ENCODE measurements around the gene KLF1.

DNA sequence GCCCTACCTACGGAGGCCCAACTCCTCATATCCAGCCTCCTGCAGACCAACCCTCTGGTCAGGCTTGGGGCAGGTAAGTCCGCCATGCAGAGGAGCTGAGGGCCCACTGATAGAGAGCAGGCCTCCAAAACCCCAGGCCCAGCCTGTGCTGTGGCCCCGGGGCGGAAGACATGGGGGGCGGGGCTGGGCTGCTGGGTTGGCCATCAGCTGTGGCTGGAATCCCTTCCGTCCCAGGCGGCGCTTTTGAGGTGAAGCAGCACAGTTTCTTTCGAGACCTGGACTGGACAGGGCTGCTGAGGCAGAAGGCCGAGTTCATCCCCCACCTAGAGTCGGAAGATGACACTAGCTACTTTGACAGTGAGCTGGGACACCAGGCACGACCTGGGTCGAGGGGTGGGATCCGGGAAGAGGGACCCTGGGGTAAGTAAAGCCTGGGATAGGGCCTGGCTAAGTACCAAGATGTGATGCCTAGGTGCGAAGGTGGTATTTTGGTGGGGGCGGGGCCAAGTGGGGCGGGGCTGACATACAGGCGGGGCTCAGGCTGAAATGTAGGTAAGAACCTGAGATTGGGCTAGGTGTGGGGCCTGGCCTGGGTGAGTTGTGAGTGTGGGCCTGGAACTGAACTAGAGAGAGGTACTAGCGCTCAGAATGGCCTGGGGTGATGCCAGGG is 21.1 kb downstream of the KLF1 start:
- TF ChIP-seq, protein P1, sequence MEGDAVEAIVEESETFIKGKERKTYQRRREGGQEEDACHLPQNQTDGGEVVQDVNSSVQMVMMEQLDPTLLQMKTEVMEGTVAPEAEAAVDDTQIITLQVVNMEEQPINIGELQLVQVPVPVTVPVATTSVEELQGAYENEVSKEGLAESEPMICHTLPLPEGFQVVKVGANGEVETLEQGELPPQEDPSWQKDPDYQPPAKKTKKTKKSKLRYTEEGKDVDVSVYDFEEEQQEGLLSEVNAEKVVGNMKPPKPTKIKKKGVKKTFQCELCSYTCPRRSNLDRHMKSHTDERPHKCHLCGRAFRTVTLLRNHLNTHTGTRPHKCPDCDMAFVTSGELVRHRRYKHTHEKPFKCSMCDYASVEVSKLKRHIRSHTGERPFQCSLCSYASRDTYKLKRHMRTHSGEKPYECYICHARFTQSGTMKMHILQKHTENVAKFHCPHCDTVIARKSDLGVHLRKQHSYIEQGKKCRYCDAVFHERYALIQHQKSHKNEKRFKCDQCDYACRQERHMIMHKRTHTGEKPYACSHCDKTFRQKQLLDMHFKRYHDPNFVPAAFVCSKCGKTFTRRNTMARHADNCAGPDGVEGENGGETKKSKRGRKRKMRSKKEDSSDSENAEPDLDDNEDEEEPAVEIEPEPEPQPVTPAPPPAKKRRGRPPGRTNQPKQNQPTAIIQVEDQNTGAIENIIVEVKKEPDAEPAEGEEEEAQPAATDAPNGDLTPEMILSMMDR (IDR thresholded peaks at IDR 0.05) = no peak
- TF ChIP-seq POLR2A (IDR thresholded peaks at IDR 0.05) (no peak), POLR2AphosphoS5 (IDR thresholded peaks at IDR 0.05) (no peak), EP300 (IDR thresholded peaks at IDR 0.05) (no peak)
